ENCODE measurements around the gene ASNS.
A peak's percentile ranks its signal among the peaks of the same experiment; 100 is the strongest.

Gene ASNS

GRCh38 chr7:97842772-97843345 lies 29.3 kb downstream of the ASNS start:
- DNase-seq: no peak

GRCh38 chr7:97842006-97842405 lies 30.2 kb downstream of the ASNS start:
- no peak for DNase-seq

- peak; percentile 33 for DNase-seq
Measured at GRCh38 chr7:97835296-97836138, 36.7 kb downstream of the ASNS start.

- DNase-seq: no peak
Measured at GRCh38 chr7:97819161-97819560, 53.0 kb downstream of the ASNS start.

- no peak for DNase-seq
Measured at GRCh38 chr7:97818066-97818663, 54.0 kb downstream of the ASNS start.

Data from NCI-H2171 (cell line).